ENCODE data around the gene POMT1.

POMT1 gene

DNA sequence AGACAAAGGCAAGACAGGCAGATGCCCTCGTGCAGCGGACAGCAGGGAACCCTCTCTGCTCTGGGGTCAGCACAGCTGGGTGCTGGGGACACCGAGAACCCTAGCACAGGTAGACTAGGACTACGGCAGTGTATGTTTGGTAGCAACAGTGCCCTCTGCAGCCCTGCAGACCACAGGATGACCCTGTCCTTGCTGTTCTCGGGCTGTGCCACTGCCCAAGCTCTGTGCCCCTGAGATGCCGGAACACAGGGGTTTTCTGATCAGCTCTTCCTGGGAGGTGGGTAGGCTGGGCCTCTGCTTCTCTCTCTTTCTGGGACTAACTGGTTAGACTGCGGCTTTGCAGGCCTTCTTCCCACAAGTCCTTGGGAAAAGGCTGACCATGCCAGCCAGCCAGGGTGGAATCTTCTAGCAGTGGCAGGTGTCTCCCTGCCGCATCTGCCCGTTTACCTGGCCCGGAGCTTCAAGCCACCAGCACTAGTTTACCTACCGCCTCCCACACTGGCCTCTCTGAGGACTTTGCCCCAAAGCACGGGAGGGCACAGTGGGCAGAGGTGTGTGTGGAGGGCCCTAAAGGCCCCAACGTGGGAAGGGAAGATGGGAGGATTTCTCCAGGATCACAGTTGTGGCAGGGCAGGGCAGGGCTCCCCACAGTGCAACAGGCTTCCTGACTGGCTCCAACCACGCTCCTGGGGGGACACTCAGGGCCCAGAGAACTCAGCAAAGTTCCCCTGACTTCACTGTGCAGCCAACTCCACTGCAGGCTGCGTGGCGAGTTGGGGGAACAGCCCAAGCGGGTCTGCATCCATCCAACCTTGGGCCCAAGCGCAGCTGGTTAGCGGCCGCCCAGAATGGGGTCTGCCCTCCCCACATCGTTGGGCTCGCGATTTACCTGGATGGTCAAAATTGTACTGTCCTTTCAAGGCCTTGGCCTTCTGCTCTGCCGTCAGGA lies 27.2 kb downstream of the POMT1 start:
- Histone ChIP-seq H4K20me1 (ENCODE audit: low read depth, low read length) (no peaks in the 10 kb centered on the region), H3K79me2 (ENCODE audit: insufficient read depth, low read length) (peaks cover 11% of the 10 kb centered on the region), H3K9me3 (ENCODE audit: insufficient read depth, low read length) (no peaks in the 10 kb centered on the region), H3K4me3 (ENCODE audit: insufficient read depth, low read length, poor library complexity, severe bottlenecking) (peak overlapping the region; percentile 74), H3K9ac (ENCODE audit: low read length) (peak overlapping the region; percentile 95), H3K36me3 (ENCODE audit: low read length) (no peaks in the 10 kb centered on the region), H3K9me2 (replicated peaks; ENCODE audit: insufficient read depth, low read length) (no peaks in the 10 kb centered on the region), H3F3A (ENCODE audit: insufficient read depth) (no peaks in the 10 kb centered on the region), H3K4me2 (ENCODE audit: low read depth, low read length, poor library complexity, severe bottlenecking) (peak overlapping the region; percentile 82), H3K27ac (ENCODE audit: low read depth, low read length) (no peak overlapping the region), H3K27me3 (ENCODE audit: low read length) (no peaks in the 10 kb centered on the region), H2AFZ (ENCODE audit: low read depth, low read length, severe bottlenecking) (no peak overlapping the region)
- TF ChIP-seq EZH2phosphoT487 (conservative IDR thresholded peaks at IDR 0.05; ENCODE audit: low read length), result no peak
- TF ChIP-seq, protein P1, sequence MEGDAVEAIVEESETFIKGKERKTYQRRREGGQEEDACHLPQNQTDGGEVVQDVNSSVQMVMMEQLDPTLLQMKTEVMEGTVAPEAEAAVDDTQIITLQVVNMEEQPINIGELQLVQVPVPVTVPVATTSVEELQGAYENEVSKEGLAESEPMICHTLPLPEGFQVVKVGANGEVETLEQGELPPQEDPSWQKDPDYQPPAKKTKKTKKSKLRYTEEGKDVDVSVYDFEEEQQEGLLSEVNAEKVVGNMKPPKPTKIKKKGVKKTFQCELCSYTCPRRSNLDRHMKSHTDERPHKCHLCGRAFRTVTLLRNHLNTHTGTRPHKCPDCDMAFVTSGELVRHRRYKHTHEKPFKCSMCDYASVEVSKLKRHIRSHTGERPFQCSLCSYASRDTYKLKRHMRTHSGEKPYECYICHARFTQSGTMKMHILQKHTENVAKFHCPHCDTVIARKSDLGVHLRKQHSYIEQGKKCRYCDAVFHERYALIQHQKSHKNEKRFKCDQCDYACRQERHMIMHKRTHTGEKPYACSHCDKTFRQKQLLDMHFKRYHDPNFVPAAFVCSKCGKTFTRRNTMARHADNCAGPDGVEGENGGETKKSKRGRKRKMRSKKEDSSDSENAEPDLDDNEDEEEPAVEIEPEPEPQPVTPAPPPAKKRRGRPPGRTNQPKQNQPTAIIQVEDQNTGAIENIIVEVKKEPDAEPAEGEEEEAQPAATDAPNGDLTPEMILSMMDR (IDR thresholded peaks at IDR 0.05; ENCODE audit: insufficient read depth, low read length, poor library complexity, severe bottlenecking), result no peak

DNA sequence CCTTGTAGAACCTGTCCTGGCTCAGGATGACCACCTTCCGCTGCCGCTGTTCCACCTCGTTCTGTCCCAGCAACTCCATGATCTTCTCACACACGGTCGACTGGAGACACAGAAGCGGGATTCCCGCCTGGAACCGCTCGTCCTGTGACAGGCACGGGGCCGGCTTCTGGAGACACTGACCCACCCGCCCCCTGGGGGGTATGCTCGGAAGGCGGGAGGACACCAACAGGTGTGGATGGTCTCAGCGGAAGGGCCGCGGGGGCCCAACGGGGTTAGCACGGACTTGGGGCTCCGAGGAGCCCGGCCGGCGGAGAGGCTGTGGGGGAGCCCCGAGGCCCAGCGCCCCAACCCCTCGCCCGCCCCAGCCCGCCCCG lies 27.8 kb downstream of the POMT1 start:
- Histone ChIP-seq H4K20me1 (ENCODE audit: low read depth, low read length) (no peaks in the 10 kb centered on the region), H3K4me3 (ENCODE audit: insufficient read depth, low read length, poor library complexity, severe bottlenecking) (peak overlapping the region; percentile 74), H3K9ac (ENCODE audit: low read length) (peak overlapping the region; percentile 95), H3K79me2 (ENCODE audit: insufficient read depth, low read length) (peaks cover 11% of the 10 kb centered on the region), H3F3A (ENCODE audit: insufficient read depth) (no peaks in the 10 kb centered on the region), H2AFZ (ENCODE audit: low read depth, low read length, severe bottlenecking) (peak overlapping the region; percentile 56), H3K9me2 (replicated peaks; ENCODE audit: insufficient read depth, low read length) (no peaks in the 10 kb centered on the region), H3K27ac (ENCODE audit: low read depth, low read length) (peak overlapping the region; percentile 49), H3K4me2 (ENCODE audit: low read depth, low read length, poor library complexity, severe bottlenecking) (peak overlapping the region; percentile 82), H3K9me3 (ENCODE audit: insufficient read depth, low read length) (no peaks in the 10 kb centered on the region), H3K27me3 (ENCODE audit: low read length) (no peaks in the 10 kb centered on the region), H3K36me3 (ENCODE audit: low read length) (no peaks in the 10 kb centered on the region)
- no peak for TF ChIP-seq EZH2phosphoT487 (conservative IDR thresholded peaks at IDR 0.05; ENCODE audit: low read length)
- TF ChIP-seq, protein P1 (IDR thresholded peaks at IDR 0.05; ENCODE audit: insufficient read depth, low read length, poor library complexity, severe bottlenecking), result no peak

DNA sequence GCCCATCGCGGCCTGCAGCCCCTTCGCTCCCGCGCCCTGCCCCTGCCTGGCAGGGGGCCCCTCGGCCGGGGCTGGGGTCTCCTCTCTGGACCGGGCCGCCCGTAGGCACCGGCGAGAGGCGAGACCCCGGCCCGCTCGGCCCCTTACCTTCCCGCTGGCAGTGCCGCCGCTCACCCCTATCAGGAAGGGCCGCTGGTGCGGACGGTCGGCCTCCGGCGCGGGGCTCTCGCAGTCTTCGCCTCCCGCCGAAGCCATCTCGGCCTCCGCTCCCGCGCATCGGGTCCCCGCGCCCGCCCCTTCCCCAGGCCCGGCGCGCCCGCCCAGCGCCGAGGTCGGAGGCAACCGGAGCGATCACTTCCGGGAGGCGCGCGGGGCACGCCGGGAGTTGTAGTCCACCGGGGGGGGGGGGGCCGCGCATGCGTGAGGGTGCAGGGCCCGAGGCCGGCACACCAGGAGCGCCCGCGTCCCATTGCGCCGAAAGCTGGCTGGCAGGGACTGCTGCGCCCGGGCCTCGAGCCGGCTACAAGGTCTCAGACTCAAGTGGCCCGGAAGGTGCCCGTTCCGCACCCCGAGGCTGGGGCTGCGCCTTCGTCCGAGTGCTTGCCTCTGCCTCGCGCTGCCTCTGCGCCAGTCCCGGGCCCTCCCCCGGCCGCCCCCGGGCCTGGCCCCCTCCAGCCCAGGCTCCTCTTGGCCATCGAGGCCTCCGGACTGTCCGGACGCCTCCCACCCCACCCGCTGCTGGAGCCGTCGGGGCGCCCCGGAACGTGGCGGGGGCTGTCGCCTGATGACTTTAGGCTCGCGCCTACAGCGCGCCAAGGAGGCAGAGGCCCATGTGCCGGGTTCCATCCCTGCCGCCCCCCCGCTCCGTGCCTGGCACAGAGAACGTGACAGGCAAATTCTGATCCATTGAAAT lies 28.5 kb downstream of the POMT1 start, which contains the start of gene UCK1:
Gene UCK1 (minus strand): TSS at position 344 of the 913 bp plus-strand sequence. CDS start 89 bp downstream, at position 255.
- H3K27me3 ChIP-seq (ENCODE audit: low read length), result no peaks in the 10 kb centered on the region
- peak within 1 kb of the TSS; percentile 82 for H3K4me2 ChIP-seq (ENCODE audit: low read depth, low read length, poor library complexity, severe bottlenecking)
- peak within 1 kb of the TSS; percentile 96 for H2AFZ ChIP-seq (ENCODE audit: low read depth, low read length, severe bottlenecking)
- H4K20me1 ChIP-seq (ENCODE audit: low read depth, low read length), result no peaks in the 10 kb centered on the region
- H3K9ac ChIP-seq (ENCODE audit: low read length), result peak within 1 kb of the TSS; percentile 95
- peaks cover 11% of the 10 kb centered on the region for H3K79me2 ChIP-seq (ENCODE audit: insufficient read depth, low read length)
- H3K27ac ChIP-seq (ENCODE audit: low read depth, low read length), result peak within 1 kb of the TSS; percentile 49
- no peaks in the 10 kb centered on the region for H3F3A ChIP-seq (ENCODE audit: insufficient read depth)
- no peaks in the 10 kb centered on the region for H3K36me3 ChIP-seq (ENCODE audit: low read length)
- TF ChIP-seq EZH2phosphoT487 (conservative IDR thresholded peaks at IDR 0.05; ENCODE audit: low read length), result no peak
- TF ChIP-seq, protein P1 (IDR thresholded peaks at IDR 0.05; ENCODE audit: insufficient read depth, low read length, poor library complexity, severe bottlenecking), result no peak
- no peaks in the 10 kb centered on the region for H3K9me3 ChIP-seq (ENCODE audit: insufficient read depth, low read length)
- no peaks in the 10 kb centered on the region for H3K9me2 ChIP-seq (replicated peaks; ENCODE audit: insufficient read depth, low read length)
- peak within 1 kb of the TSS; percentile 74 for H3K4me3 ChIP-seq (ENCODE audit: insufficient read depth, low read length, poor library complexity, severe bottlenecking)

Data from SU-DHL-6 (cell line).